Measurements from ENCODE around the gene EED. TPM values are rescaled to one million over a fixed set of nuclear protein-coding genes. Genes with fewer than 3 reads are reported as not detected.

Gene EED
- polyA plus RNA-seq, 1 donor from 2014 or later = 40.1 TPM

DNA sequence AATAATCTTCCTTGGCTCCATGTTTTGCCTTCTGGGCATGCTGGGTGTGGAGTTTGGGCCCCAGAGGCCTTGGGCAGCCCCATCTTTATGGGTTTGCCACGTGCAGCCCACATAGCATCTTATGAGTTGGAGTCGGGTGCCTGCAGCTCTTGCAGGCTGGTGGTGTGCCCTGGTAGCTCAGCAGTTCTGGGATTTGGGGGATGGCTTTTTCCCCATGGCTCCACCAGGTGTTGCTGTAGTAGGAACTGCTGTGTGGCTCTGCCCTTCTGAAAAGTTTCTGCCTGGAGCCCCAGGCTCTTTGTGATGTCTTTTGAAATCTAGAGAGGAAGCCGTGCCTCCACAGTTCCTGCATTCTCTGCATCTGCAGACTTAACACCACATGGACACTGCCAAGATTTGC, 16.8 kb downstream of the EED start:
- no peaks in the 10 kb centered on the region for H3K79me2 ChIP-seq (replicated peaks; ENCODE audit: insufficient read depth, low read length)
- no peaks in the 10 kb centered on the region for H3F3A ChIP-seq (ENCODE audit: insufficient read depth, low read length, poor library complexity, severe bottlenecking)
- H3K9me2 ChIP-seq (ENCODE audit: insufficient read depth, low read length) = no peaks in the 10 kb centered on the region
- TF ChIP-seq EP300 (conservative IDR thresholded peaks at IDR 0.05; ENCODE audit: poor library complexity, severe bottlenecking) (no peak), RAD21 (conservative IDR thresholded peaks at IDR 0.05) (no peak)
- H3K27ac ChIP-seq (ENCODE audit: low read length) = no peak overlapping the region
- H3K9ac ChIP-seq (ENCODE audit: low read length) = no peak overlapping the region
- no peaks in the 10 kb centered on the region for H3K27me3 ChIP-seq (ENCODE audit: insufficient read depth, low read depth, low read length)
- H3K36me3 ChIP-seq (ENCODE audit: insufficient read depth, low read length) = peaks cover 4% of the 10 kb centered on the region
- H3K4me2 ChIP-seq (ENCODE audit: low read length) = no peak overlapping the region
- H2AFZ ChIP-seq (ENCODE audit: low read depth, low read length) = no peak overlapping the region
- H3K4me3 ChIP-seq (ENCODE audit: low read length) = no peak overlapping the region
- H3K9me3 ChIP-seq (ENCODE audit: low read length) = no peaks in the 10 kb centered on the region
- no peaks in the 10 kb centered on the region for H4K20me1 ChIP-seq (ENCODE audit: insufficient read depth)

DNA sequence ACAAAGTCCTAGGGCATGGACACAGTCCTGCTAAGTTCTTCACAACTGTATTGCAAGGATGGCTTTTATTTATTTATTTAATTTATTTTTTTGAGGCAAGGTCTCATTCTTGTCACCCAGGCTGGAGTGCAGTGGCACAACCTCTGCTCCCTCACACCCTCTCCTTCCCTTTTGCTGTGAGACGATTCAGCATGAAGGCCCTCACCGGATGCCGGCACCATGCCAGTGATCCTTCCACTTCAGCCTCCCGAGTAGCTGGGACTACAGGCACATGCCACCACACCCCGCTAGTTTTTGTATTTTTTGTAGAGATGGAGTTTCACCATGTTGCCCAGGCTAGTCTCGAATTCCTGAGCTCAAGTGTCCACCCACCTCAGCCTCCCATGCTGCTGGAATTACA, 17.8 kb downstream of the EED start:
- H3K4me3 ChIP-seq (ENCODE audit: low read length) = no peak overlapping the region
- no peaks in the 10 kb centered on the region for H3K79me2 ChIP-seq (replicated peaks; ENCODE audit: insufficient read depth, low read length)
- H4K20me1 ChIP-seq (ENCODE audit: insufficient read depth) = no peaks in the 10 kb centered on the region
- no peaks in the 10 kb centered on the region for H3K27me3 ChIP-seq (ENCODE audit: insufficient read depth, low read depth, low read length)
- no peak overlapping the region for H3K9ac ChIP-seq (ENCODE audit: low read length)
- H3K9me3 ChIP-seq (ENCODE audit: low read length) = no peaks in the 10 kb centered on the region
- no peaks in the 10 kb centered on the region for H3K9me2 ChIP-seq (ENCODE audit: insufficient read depth, low read length)
- TF ChIP-seq RAD21 (conservative IDR thresholded peaks at IDR 0.05) (no peak), EZH2 (IDR thresholded peaks at IDR 0.05; ENCODE audit: borderline replicate concordance, insufficient read depth, low read length, poor library complexity, severe bottlenecking) (no peak), SMC3 (conservative IDR thresholded peaks at IDR 0.05; ENCODE audit: poor library complexity) (no peak), EP300 (conservative IDR thresholded peaks at IDR 0.05; ENCODE audit: poor library complexity, severe bottlenecking) (no peak), POLR2AphosphoS5 (IDR thresholded peaks at IDR 0.05) (no peak), MXI1 (conservative IDR thresholded peaks at IDR 0.05; ENCODE audit: poor library complexity, severe bottlenecking) (no peak), TAF1 (IDR thresholded peaks at IDR 0.05; ENCODE audit: low read depth) (no peak)
- TF ChIP-seq, protein P1, sequence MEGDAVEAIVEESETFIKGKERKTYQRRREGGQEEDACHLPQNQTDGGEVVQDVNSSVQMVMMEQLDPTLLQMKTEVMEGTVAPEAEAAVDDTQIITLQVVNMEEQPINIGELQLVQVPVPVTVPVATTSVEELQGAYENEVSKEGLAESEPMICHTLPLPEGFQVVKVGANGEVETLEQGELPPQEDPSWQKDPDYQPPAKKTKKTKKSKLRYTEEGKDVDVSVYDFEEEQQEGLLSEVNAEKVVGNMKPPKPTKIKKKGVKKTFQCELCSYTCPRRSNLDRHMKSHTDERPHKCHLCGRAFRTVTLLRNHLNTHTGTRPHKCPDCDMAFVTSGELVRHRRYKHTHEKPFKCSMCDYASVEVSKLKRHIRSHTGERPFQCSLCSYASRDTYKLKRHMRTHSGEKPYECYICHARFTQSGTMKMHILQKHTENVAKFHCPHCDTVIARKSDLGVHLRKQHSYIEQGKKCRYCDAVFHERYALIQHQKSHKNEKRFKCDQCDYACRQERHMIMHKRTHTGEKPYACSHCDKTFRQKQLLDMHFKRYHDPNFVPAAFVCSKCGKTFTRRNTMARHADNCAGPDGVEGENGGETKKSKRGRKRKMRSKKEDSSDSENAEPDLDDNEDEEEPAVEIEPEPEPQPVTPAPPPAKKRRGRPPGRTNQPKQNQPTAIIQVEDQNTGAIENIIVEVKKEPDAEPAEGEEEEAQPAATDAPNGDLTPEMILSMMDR (IDR thresholded peaks at IDR 0.05; ENCODE audit: poor library complexity, severe bottlenecking) = no peak
- TF ChIP-seq, protein P2, sequence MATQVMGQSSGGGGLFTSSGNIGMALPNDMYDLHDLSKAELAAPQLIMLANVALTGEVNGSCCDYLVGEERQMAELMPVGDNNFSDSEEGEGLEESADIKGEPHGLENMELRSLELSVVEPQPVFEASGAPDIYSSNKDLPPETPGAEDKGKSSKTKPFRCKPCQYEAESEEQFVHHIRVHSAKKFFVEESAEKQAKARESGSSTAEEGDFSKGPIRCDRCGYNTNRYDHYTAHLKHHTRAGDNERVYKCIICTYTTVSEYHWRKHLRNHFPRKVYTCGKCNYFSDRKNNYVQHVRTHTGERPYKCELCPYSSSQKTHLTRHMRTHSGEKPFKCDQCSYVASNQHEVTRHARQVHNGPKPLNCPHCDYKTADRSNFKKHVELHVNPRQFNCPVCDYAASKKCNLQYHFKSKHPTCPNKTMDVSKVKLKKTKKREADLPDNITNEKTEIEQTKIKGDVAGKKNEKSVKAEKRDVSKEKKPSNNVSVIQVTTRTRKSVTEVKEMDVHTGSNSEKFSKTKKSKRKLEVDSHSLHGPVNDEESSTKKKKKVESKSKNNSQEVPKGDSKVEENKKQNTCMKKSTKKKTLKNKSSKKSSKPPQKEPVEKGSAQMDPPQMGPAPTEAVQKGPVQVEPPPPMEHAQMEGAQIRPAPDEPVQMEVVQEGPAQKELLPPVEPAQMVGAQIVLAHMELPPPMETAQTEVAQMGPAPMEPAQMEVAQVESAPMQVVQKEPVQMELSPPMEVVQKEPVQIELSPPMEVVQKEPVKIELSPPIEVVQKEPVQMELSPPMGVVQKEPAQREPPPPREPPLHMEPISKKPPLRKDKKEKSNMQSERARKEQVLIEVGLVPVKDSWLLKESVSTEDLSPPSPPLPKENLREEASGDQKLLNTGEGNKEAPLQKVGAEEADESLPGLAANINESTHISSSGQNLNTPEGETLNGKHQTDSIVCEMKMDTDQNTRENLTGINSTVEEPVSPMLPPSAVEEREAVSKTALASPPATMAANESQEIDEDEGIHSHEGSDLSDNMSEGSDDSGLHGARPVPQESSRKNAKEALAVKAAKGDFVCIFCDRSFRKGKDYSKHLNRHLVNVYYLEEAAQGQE (IDR thresholded peaks at IDR 0.05; ENCODE audit: borderline replicate concordance) = no peak
- no peaks in the 10 kb centered on the region for H3F3A ChIP-seq (ENCODE audit: insufficient read depth, low read length, poor library complexity, severe bottlenecking)
- H3K36me3 ChIP-seq (ENCODE audit: insufficient read depth, low read length) = peaks cover 4% of the 10 kb centered on the region
- H2AFZ ChIP-seq (ENCODE audit: low read depth, low read length) = no peak overlapping the region
- H3K27ac ChIP-seq (ENCODE audit: low read length) = no peak overlapping the region
- no peak overlapping the region for H3K4me2 ChIP-seq (ENCODE audit: low read length)

DNA sequence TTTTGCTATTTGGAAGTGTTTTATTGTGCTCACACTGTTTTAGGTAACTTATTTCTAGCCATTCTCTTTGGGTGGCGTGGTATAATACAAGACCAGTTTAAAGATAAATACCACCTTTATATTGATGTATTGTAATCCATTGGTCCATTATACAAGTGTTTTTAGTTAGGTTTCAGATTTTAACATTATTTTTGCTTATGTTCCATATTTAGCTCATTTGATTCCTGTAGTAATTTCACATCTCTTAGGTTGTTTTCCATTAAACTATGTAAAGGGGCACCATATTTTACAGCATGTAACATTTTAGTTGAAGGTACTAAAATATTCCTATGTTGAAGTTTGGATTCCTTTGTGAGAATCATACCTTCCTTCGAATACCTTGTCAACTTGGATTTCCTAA, 20.1 kb downstream of the EED start:
- no peaks in the 10 kb centered on the region for H3K9me3 ChIP-seq (ENCODE audit: low read length)
- H3K4me3 ChIP-seq (ENCODE audit: low read length) = no peak overlapping the region
- H3K27ac ChIP-seq (ENCODE audit: low read length) = no peak overlapping the region
- H3K4me2 ChIP-seq (ENCODE audit: low read length) = no peak overlapping the region
- H3K36me3 ChIP-seq (ENCODE audit: insufficient read depth, low read length) = peaks cover 4% of the 10 kb centered on the region
- H3F3A ChIP-seq (ENCODE audit: insufficient read depth, low read length, poor library complexity, severe bottlenecking) = no peaks in the 10 kb centered on the region
- H3K9ac ChIP-seq (ENCODE audit: low read length) = no peak overlapping the region
- no peaks in the 10 kb centered on the region for H3K27me3 ChIP-seq (ENCODE audit: insufficient read depth, low read depth, low read length)
- H4K20me1 ChIP-seq (ENCODE audit: insufficient read depth) = no peaks in the 10 kb centered on the region
- TF ChIP-seq POLR2AphosphoS5 (IDR thresholded peaks at IDR 0.05) (no peak), EZH2 (IDR thresholded peaks at IDR 0.05; ENCODE audit: borderline replicate concordance, insufficient read depth, low read length, poor library complexity, severe bottlenecking) (no peak), SMC3 (conservative IDR thresholded peaks at IDR 0.05; ENCODE audit: poor library complexity) (no peak)
- H2AFZ ChIP-seq (ENCODE audit: low read depth, low read length) = no peak overlapping the region
- no peaks in the 10 kb centered on the region for H3K9me2 ChIP-seq (ENCODE audit: insufficient read depth, low read length)
- H3K79me2 ChIP-seq (replicated peaks; ENCODE audit: insufficient read depth, low read length) = peaks cover 2% of the 10 kb centered on the region
